ENCODE measurements around the gene FAM184B. TPM values are rescaled to one million over a fixed set of nuclear protein-coding genes. Genes with fewer than 3 reads are reported as not detected.

FAM184B gene
- total RNA-seq, 4 donors from 2014 or later, result not detected

DNA sequence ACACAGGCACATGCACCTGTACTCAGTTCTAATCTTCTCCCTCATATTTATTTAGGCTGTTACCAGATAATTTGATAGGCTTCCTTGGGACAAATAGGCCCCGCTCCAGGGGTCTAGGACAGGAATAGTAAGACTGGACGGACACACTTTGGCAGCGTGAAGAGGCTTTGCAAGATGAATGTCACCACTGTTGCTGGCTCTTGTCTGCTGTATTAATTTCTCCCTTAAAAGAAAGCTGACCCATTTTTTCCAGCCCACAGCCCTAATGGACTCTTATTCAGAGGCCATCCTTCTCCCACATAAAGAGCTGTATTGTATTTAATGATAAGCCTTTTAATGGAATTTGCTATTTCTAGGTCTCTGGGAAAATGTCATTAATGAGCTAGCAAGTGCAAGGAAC lies 18.0 kb downstream of the FAM184B start:
- TF ChIP-seq, protein P1, sequence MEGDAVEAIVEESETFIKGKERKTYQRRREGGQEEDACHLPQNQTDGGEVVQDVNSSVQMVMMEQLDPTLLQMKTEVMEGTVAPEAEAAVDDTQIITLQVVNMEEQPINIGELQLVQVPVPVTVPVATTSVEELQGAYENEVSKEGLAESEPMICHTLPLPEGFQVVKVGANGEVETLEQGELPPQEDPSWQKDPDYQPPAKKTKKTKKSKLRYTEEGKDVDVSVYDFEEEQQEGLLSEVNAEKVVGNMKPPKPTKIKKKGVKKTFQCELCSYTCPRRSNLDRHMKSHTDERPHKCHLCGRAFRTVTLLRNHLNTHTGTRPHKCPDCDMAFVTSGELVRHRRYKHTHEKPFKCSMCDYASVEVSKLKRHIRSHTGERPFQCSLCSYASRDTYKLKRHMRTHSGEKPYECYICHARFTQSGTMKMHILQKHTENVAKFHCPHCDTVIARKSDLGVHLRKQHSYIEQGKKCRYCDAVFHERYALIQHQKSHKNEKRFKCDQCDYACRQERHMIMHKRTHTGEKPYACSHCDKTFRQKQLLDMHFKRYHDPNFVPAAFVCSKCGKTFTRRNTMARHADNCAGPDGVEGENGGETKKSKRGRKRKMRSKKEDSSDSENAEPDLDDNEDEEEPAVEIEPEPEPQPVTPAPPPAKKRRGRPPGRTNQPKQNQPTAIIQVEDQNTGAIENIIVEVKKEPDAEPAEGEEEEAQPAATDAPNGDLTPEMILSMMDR (IDR thresholded peaks at IDR 0.05; ENCODE audit: low read depth), result no peak

DNA sequence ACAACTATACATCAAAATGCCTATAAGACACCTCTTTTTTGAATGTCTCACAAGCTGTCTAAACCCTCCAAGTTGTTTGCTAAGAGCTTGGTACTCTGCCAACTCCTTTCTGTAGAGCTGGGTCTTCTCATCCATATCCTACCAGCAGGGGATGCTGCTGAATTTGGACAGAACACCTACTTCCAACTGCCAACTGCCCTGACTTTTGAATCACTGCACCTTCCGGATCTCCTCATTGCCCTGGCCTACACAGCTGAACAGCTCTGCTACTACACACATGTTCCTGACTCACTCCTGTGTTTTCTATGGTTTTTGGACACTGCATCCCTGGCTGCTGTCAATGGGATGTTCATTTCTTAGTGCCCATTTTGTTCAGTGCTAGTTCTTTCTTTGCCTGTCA lies 18.7 kb downstream of the FAM184B start:
- TF ChIP-seq, protein P1 (IDR thresholded peaks at IDR 0.05; ENCODE audit: low read depth), result no peak

GRCh38 chr4:17761062-17761461 lies 20.4 kb downstream of the FAM184B start:
- TF ChIP-seq, protein P1 (IDR thresholded peaks at IDR 0.05; ENCODE audit: low read depth), result no peak

GRCh38 chr4:17760626-17761025 lies 20.8 kb downstream of the FAM184B start:
- TF ChIP-seq, protein P1 (IDR thresholded peaks at IDR 0.05; ENCODE audit: low read depth), result no peak

DNA sequence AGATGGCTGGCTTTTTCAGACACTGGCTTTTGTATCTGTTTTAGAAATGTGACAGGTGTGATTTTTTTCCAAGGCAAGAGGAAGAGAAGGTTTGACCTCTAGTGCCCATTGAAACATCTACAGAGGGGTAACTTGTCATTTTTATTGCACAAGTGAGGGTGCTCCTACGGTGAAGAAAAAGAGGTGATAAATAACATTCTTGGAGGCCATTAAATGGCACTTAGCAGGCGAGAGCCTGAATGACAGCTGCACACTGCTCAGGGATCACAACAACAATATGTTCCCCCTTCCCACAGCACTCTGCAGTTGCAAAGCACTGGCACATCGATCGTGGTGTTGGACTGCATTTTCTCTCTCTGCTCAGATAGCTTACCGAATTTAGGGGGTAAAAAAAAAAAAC lies 22.9 kb downstream of the FAM184B start:
- TF ChIP-seq, protein P1 (IDR thresholded peaks at IDR 0.05; ENCODE audit: low read depth), result no peak

DNA sequence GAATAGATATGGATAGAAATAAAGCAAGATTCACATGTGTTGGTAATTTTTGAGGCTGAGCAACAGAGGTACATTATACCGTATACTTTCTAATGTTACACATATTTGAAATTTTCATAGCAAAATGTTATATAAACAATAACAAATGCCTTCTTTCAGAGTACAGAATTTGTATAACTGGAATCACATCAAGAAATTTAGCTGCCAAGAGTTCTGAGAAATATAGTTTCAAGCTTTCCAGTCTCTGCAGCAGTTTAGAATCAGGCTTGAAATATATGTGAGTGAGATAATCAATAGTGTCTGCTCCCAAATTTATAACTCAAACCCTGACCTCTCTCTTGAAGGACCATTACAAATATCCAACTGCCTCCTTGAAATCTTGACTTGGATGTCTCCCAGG lies 23.8 kb downstream of the FAM184B start:
- TF ChIP-seq, protein P1 (IDR thresholded peaks at IDR 0.05; ENCODE audit: low read depth), result no peak

GRCh38 chr4:17753646-17754045 lies 27.8 kb downstream of the FAM184B start:
- TF ChIP-seq, protein P1 (IDR thresholded peaks at IDR 0.05; ENCODE audit: low read depth), result no peak

All from subcutaneous adipose tissue (tissue), 4 donors.